ENCODE data around the gene ASS1. TPM values are rescaled to one million over a fixed set of nuclear protein-coding genes. Genes with fewer than 3 reads are reported as not detected.

Gene ASS1
- polyA plus RNA-seq, 1 experiment = 99.5 TPM

DNA sequence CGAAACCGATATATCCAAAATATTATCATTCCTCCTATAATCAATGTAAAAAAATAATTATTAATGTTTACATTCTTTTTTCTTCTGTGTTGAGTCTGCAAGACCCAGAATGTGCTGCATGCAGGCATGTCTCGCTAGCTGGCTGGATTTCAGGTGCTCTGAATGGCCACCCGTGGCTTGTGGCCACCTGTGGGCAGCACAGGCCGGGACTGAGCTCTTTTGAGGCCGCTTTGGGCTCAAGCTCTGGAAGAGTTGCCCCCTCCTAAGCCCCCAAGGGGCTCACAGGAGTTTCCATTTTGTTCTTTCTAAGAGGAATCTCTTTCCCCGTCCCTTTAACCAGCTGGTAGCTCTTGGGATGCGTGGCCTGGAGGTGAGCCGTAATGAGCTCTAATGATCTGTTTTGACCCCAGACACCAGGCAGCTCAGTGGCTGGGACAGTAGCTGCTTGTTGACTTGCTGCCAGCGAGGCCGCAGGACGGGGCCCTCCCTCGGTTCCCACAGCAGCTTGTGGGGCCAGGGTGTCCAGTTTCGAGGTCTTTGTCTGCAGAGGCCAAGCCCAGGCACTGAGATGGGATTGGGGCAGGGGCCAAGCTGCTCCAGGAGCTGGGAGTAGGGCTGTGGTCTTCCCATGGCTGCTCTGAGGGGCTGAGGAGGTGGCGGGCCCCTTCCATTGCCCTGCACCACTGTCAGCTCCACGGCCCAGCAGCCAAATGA is 20.8 kb downstream of the ASS1 start:
- CTCF ChIA-PET = interaction anchor here (8.0 kb wide), 1 partner anchor 218 kb away, joined by 188 read pairs; no protein-coding TSS in a partner anchor
- Histone ChIP-seq H3K9me3 (ENCODE audit: control insufficient read depth, insufficient read depth, low read length) (no peaks in the 10 kb centered on the region; the same call in 1 of the 2 replicates), H3K4me3 (ENCODE audit: low read depth, low read length) (no peak overlapping the region), H3K27ac (ENCODE audit: low read depth, low read length) (no peak overlapping the region), H3K27me3 (ENCODE audit: control insufficient read depth, insufficient read depth, low read length) (peaks cover 25% of the 10 kb centered on the region)
- TF ChIP-seq, protein P1, sequence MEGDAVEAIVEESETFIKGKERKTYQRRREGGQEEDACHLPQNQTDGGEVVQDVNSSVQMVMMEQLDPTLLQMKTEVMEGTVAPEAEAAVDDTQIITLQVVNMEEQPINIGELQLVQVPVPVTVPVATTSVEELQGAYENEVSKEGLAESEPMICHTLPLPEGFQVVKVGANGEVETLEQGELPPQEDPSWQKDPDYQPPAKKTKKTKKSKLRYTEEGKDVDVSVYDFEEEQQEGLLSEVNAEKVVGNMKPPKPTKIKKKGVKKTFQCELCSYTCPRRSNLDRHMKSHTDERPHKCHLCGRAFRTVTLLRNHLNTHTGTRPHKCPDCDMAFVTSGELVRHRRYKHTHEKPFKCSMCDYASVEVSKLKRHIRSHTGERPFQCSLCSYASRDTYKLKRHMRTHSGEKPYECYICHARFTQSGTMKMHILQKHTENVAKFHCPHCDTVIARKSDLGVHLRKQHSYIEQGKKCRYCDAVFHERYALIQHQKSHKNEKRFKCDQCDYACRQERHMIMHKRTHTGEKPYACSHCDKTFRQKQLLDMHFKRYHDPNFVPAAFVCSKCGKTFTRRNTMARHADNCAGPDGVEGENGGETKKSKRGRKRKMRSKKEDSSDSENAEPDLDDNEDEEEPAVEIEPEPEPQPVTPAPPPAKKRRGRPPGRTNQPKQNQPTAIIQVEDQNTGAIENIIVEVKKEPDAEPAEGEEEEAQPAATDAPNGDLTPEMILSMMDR (IDR thresholded peaks at IDR 0.05; ENCODE audit: low read depth, low read length) = no peak
- POLR2A ChIA-PET = no interaction called here
- DNase-seq (ENCODE audit: low read depth, low spot score) = no peak

DNA sequence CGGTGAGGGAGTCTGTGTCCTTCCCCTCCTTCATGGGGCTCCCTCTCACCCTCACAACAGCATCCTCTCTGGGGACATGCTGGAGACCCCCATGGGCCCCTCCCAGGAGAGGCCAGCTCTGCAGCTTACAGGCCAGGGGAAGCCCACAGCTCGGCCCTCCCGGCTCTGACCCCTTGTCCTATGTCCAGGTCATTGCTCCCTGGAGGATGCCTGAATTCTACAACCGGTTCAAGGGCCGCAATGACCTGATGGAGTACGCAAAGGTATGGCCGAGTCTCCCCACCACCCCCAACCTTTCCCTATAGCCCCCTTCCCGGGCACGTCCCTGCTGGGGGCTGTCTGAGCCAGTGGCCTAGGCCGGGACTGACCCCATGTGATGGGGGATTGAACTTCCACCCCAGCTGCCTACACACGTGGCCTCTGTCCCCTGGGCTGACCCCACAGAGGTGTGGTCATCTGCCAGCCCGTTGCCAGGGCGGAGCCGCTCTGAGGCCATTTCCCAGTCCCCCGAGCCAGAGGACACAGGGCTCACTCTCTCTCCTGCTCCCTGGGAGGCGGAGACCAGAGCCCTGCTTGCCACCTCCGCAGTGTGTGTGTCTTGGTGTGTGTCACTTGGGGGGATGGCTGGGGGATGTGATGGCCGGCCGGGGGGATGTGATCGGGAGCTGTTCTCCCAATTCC is 21.9 kb downstream of the ASS1 start:
- no peak for DNase-seq (ENCODE audit: low read depth, low spot score)
- ChIA-PET CTCF (interaction anchor here (1.0 to 8.0 kb wide), 2 partner anchors 216 to 217 kb away, joined by 8 to 188 read pairs; no protein-coding TSS in a partner anchor), POLR2A (no interaction called here)
- TF ChIP-seq, protein P1 (IDR thresholded peaks at IDR 0.05; ENCODE audit: low read depth, low read length) = no peak
- H3K27ac ChIP-seq (ENCODE audit: low read depth, low read length) = no peak overlapping the region
- H3K4me3 ChIP-seq (ENCODE audit: low read depth, low read length) = no peak overlapping the region
- peaks cover 25% of the 10 kb centered on the region for H3K27me3 ChIP-seq (ENCODE audit: control insufficient read depth, insufficient read depth, low read length)
- no peaks in the 10 kb centered on the region; the same call in 1 of the 2 replicates for H3K9me3 ChIP-seq (ENCODE audit: control insufficient read depth, insufficient read depth, low read length)

DNA sequence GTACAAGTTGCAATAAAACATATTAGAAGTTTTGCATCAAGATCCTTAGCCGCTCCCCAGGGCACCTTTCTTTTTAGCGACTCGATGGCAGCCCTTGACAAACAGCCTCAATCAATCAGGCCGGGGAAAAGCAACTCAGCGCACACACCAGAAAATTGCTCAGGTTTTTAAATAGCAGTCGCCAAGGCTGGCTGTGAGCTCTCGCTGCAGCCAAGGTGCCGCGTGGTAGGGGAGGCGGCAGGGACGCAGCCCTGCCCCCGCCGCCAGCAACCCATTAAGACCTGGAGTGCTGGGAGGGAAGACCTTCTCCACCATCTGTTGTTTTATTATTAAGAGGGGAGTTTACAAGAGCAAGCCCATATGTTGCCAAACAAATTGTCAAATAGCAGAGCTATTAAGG is 22.6 kb downstream of the ASS1 start:
- no peak overlapping the region for H3K4me3 ChIP-seq (ENCODE audit: low read depth, low read length)
- ChIA-PET POLR2A (interaction anchor here (1.0 to 1.1 kb wide), 2 partner anchors 20 to 111 kb away, joined by 3 read pairs; no protein-coding TSS in a partner anchor), CTCF (interaction anchor here (1.0 kb wide), 1 partner anchor 216 kb away, joined by 8 read pairs; no protein-coding TSS in a partner anchor)
- no peak overlapping the region for H3K27ac ChIP-seq (ENCODE audit: low read depth, low read length)
- DNase-seq (ENCODE audit: low read depth, low spot score) = no peak
- H3K27me3 ChIP-seq (ENCODE audit: control insufficient read depth, insufficient read depth, low read length) = peaks cover 30% of the 10 kb centered on the region
- no peaks in the 10 kb centered on the region; the same call in 1 of the 2 replicates for H3K9me3 ChIP-seq (ENCODE audit: control insufficient read depth, insufficient read depth, low read length)
- TF ChIP-seq, protein P1 (IDR thresholded peaks at IDR 0.05; ENCODE audit: low read depth, low read length) = no peak

DNA sequence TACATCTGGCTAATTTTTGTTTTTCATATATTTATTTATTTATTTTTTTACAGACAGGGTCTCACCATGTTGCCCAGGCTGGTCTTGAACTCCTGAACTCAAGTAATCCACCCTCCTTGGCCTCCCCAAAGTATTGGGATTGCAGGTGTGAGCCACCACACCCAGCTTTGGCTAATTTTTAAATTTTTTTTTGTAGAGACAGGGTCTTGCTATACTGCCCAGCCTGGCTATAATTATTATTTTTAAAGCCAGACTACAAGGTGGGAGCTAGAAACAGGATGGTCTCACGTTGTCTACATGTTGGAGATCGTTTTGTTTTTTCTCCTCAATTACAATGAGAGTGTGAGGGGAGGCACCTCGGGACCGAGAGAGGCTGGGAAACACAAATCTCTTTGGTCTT is 23.8 kb downstream of the ASS1 start:
- ChIA-PET CTCF (no interaction called here), POLR2A (no interaction called here)
- H3K27ac ChIP-seq (ENCODE audit: low read depth, low read length) = no peak overlapping the region
- H3K27me3 ChIP-seq (ENCODE audit: control insufficient read depth, insufficient read depth, low read length) = peaks cover 36% of the 10 kb centered on the region
- no peak for DNase-seq (ENCODE audit: low read depth, low spot score)
- H3K9me3 ChIP-seq (ENCODE audit: control insufficient read depth, insufficient read depth, low read length) = no peaks in the 10 kb centered on the region; the same call in 1 of the 2 replicates
- TF ChIP-seq, protein P1 (IDR thresholded peaks at IDR 0.05; ENCODE audit: low read depth, low read length) = no peak
- H3K4me3 ChIP-seq (ENCODE audit: low read depth, low read length) = no peak overlapping the region

DNA sequence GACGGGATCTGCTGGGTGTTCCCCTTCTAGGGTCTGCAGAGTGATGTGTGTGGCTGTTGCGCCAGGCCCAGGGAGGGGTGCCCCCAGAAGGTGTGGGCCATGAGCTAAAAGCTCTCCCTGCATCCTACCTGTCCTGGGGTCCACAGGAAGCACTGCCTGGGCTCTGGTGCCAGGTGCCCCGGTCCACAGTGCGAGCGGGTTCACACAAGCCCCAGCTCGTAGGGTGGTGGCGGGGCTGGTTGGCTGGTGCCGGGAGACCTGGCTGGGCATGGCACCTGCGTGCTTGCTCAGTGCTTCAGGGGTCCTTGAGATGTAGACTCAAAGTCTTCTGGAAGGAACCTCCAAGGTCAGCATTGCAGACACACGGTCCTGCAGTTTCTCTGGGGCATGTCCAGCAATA is 25.5 kb downstream of the ASS1 start:
- H3K27ac ChIP-seq (ENCODE audit: low read depth, low read length) = no peak overlapping the region
- H3K27me3 ChIP-seq (ENCODE audit: control insufficient read depth, insufficient read depth, low read length) = peaks cover 48% of the 10 kb centered on the region
- TF ChIP-seq, protein P1 (IDR thresholded peaks at IDR 0.05; ENCODE audit: low read depth, low read length) = no peak
- CTCF ChIA-PET = interaction anchor here (1.2 kb wide), 1 partner anchor 10 kb away, joined by 3 read pairs; no protein-coding TSS in a partner anchor
- H3K9me3 ChIP-seq (ENCODE audit: control insufficient read depth, insufficient read depth, low read length) = no peaks in the 10 kb centered on the region; the same call in 1 of the 2 replicates
- no peak overlapping the region for H3K4me3 ChIP-seq (ENCODE audit: low read depth, low read length)
- no peak for DNase-seq (ENCODE audit: low read depth, low spot score)
- POLR2A ChIA-PET = no interaction called here
